GM23248 (cell line): ENCODE data around the gene EXOSC2. TPM values are rescaled to one million over a fixed set of nuclear protein-coding genes. Genes with fewer than 3 reads are reported as not detected.

Experiments
- DNase-seq: peaks from one replicate; pipeline ENCODE4 v3.0.0-alpha.2; 2015
- H2AFZ ChIP-seq: fragments of 200-600 bp; sonication (generic); 2 replicates; pipeline ENCODE4 v1.6.1; 2016; ENCODE audit warnings: antibody characterized with exemption
- H3F3A ChIP-seq: fragments of 200-600 bp; sonication (generic); 2 replicates; pipeline ENCODE4 v1.6.1; 2016; ENCODE audit warnings: mild to moderate bottlenecking, antibody characterized with exemption, mixed run types; ENCODE audit not compliant: insufficient read depth
- H3K27ac ChIP-seq: fragments of 200-600 bp; sonication (generic); 2 replicates; pipeline ENCODE4 v1.5.1; 2016; ENCODE audit warnings: mild to moderate bottlenecking
- H3K27me3 ChIP-seq: fragments of 200-600 bp; sonication (generic); replicated peaks from 2 replicates; pipeline ENCODE4 v1.6.1; 2016; ENCODE audit warnings: mild to moderate bottlenecking; ENCODE audit not compliant: insufficient read depth
- H3K36me3 ChIP-seq: fragments of 200-600 bp; sonication (generic); 2 replicates; pipeline ENCODE4 v1.6.1; 2016; ENCODE audit warnings: low read depth, mild to moderate bottlenecking
- H3K4me1 ChIP-seq: fragments of 200-600 bp; sonication (generic); 2 replicates; pipeline ENCODE4 v1.6.1; 2016; ENCODE audit warnings: mild to moderate bottlenecking; ENCODE audit not compliant: insufficient read depth
- H3K4me2 ChIP-seq: fragments of 200-600 bp; sonication (generic); one replicate; pipeline ENCODE4 v1.6.1; 2016; ENCODE audit warnings: mild to moderate bottlenecking; ENCODE audit not compliant: unreplicated experiment
- H3K4me3 ChIP-seq: fragments of 200-600 bp; sonication (generic); 2 replicates; pipeline ENCODE4 v1.5.1; 2016; ENCODE audit warnings: mild to moderate bottlenecking
- H3K79me2 ChIP-seq: fragments of 200-600 bp; sonication (generic); 2 replicates; pipeline ENCODE4 v1.6.1; 2016; ENCODE audit warnings: mild to moderate bottlenecking; ENCODE audit not compliant: insufficient read depth
- H3K9ac ChIP-seq: fragments of 200-600 bp; sonication (generic); 2 replicates; pipeline ENCODE4 v1.6.1; 2016; ENCODE audit warnings: mild to moderate bottlenecking
- H3K9me2 ChIP-seq: fragments of 200-600 bp; sonication (generic); 2 replicates; pipeline ENCODE4 v1.6.1; 2016; ENCODE audit warnings: mixed run types, mild to moderate bottlenecking, moderate library complexity; ENCODE audit not compliant: insufficient read depth
- H3K9me3 ChIP-seq: fragments of 200-600 bp; sonication (generic); one replicate; pipeline ENCODE4 v1.6.1; 2017; ENCODE audit warnings: low read depth
- H4K20me1 ChIP-seq: fragments of 200-600 bp; sonication (generic); 2 replicates; pipeline ENCODE4 v1.6.0; 2016; ENCODE audit not compliant: insufficient read depth
- EZH2 ChIP-seq: fragments of 200-600 bp; sonication (generic); IDR thresholded peaks from 2 replicates; pipeline ENCODE4 v1.6.1; 2018; ENCODE audit warnings: antibody characterized with exemption, mild to moderate bottlenecking; ENCODE audit not compliant: insufficient read depth, poor library complexity, severe bottlenecking
- EZH2phosphoT487 ChIP-seq: fragments of 200-600 bp; sonication (generic); IDR thresholded peaks from 2 replicates; pipeline ENCODE4 v1.6.1; 2018; ENCODE audit warnings: antibody characterized with exemption, moderate library complexity, mild to moderate bottlenecking, low read depth; ENCODE audit not compliant: insufficient read depth
- WGBS, 2 experiments: methylation state at CpG; one replicate each; pipeline ENCODE4 v1.1.6; 2015 to 2017; ENCODE audit warnings: low lambda C conversion rate in 2 of 2, low coverage in 1 of 2; ENCODE audit errors: missing lambda C conversion rate in 2 of 2; 5-methylcytosine and 5-hydroxymethylcytosine counted together
- in situ Hi-C: fragments of 300-500 bp; cut with MboI; formaldehyde crosslinking; loops from 2 replicates; pipeline ENCODE4 v1.15.0; 2020
- polyA plus RNA-seq: library from polyadenylated mRNA; unstranded; fragments of >200 nt; fragmentation: Nextera tagmentation; extraction: Ambion mirVana; gene quantifications from 2 replicates; pipeline ENCODE4 v1.2.1, GENCODE V29; 2016
- total RNA-seq: library from RNA; depleted of rRNA; stranded (reverse); fragments of >200 nt; shearing (Covaris generic); gene quantifications from 2 replicates; pipeline ENCODE4 v1.2.3, GENCODE V29; 2014

Gene EXOSC2
- total and polyA plus RNA-seq, 2 experiments from 2014 or later: 17.2 to 21.6 TPM

DNA sequence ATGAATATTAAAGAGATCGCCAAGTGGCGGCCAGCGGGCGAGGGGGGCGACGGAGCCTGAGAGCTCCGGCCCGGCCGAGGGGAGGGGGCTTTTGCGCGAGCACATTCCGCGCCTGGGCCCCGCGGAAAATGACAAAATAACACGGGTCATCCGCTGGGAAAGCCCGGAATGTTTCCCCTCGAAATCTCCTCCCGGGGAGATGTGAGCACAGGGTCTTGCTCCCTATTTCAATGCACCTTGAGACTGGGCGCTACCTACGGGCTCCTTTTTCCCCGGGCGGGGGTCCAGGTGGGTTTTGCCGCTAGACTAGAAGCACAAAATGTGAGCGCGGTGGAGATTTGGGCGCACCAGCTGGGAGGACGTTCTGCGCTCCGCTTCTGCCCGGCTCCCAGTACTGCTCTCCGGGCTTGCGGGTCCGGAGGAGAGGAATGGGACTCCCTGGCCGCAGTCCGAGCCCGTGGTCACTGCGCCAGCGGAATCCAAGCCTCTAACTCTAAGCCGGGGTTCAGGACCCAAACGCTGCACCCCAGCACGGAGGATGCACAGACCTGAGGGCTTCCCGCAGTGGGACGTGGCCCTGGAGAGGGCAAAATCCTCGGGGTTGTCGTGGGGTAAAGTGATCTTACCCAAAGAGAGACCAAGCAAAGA, 32.0 kb upstream of the EXOSC2 start:
- H3K36me3 ChIP-seq: no peaks in the 10 kb centered on the region
- H3K4me3 ChIP-seq: no peak overlapping the region
- H3K4me2 ChIP-seq: no peak overlapping the region
- no peak overlapping the region for H3K27ac ChIP-seq
- no peak overlapping the region for H3K9ac ChIP-seq
- no peak overlapping the region for H2AFZ ChIP-seq
- peaks cover 92% of the 10 kb centered on the region for H3K27me3 ChIP-seq
- TF ChIP-seq EZH2: no peak
- TF ChIP-seq EZH2phosphoT487: 0 out of 2 replicates have a peak, but pooled peaks have one; percentile 28
- DNase-seq: no peak
- H3K9me3 ChIP-seq: no peaks in the 10 kb centered on the region
- H3K9me2 ChIP-seq: no peaks in the 10 kb centered on the region
- 3 to 4% methylated on average over 45 to 46 of the region's 47 CpGs for WGBS, 2 experiments
- H3K79me2 ChIP-seq: no peaks in the 10 kb centered on the region
- H3F3A ChIP-seq: no peaks in the 10 kb centered on the region
- H3K4me1 ChIP-seq: no peaks in the 10 kb centered on the region
- in situ Hi-C loops: no loop called here
- no peaks in the 10 kb centered on the region for H4K20me1 ChIP-seq

DNA sequence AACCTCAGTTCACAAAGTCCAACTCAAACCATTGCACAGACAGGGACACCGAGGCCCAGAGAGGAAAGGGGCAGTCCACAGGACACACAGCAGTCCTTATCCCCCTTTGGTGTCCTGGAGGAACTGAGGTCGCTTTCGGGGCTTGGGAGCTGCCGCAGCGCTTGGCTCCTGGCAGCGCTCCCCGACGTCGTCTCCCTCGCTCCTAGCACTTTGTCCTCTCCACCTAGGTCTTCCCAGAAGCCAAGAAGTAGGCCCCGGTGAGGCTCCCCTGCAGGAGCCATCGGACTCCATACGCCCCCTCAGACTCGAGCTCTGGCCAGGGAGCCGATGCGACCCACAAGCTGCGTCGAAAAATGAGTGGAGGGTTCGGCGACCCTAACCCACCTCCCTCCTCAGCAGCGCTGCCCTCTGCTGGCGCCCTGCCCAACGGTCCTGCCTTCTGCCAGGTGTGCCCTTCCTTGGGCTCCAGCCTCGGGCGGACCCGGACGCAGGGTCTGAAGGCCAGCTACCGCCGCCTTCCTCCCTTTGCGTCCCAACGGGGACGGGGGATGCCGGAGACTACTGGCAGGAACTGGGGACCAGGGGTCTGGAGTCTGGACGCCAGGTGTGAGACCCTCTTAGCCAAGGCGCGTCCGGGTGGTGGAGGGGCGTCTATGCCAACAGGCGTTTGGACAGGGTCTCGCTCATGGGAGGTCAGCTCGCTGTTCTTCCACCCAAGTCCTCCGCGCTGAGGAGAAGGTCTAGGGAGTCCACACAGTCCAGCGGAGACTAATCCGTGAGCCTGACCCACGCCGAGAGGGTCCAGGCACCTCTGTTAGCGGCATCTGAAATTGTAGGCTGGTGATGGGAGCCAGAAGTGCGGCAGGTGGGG, 31.2 kb upstream of the EXOSC2 start:
- Histone ChIP-seq H3K9me2 (no peaks in the 10 kb centered on the region), H3K4me2 (no peak overlapping the region), H3K27me3 (peaks cover 92% of the 10 kb centered on the region), H3K36me3 (no peaks in the 10 kb centered on the region), H3K9me3 (no peaks in the 10 kb centered on the region), H2AFZ (no peak overlapping the region), H3K4me1 (no peaks in the 10 kb centered on the region), H3K9ac (no peak overlapping the region), H3K4me3 (no peak overlapping the region), H3F3A (no peaks in the 10 kb centered on the region), H3K27ac (no peak overlapping the region), H4K20me1 (no peaks in the 10 kb centered on the region), H3K79me2 (no peaks in the 10 kb centered on the region)
- 7 to 8% methylated on average over 44 to 49 of the region's 49 CpGs for WGBS, 2 experiments
- no peak for TF ChIP-seq EZH2phosphoT487
- peak; percentile 97 for TF ChIP-seq EZH2
- no peak for DNase-seq
- in situ Hi-C loops: no loop called here

DNA sequence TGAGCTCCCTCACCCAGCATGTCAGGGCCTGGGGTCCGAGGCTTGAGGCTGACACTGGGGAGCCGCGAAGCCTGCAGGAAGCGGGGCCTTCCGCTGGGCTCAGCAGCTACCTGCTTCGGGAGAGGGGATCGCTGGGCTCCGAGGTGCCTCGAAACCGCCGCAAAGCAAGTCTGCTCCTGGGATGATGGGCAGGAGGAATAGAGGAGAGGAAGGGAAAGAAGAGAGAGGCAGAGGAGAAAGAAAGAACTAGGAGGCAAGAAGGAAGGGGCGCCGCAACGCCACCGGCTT, 30.7 kb upstream of the EXOSC2 start:
- Histone ChIP-seq H3F3A (no peaks in the 10 kb centered on the region), H3K4me2 (no peak overlapping the region), H2AFZ (no peak overlapping the region), H3K9ac (no peak overlapping the region), H3K4me3 (no peak overlapping the region), H3K27ac (no peak overlapping the region), H3K9me3 (no peaks in the 10 kb centered on the region), H4K20me1 (no peaks in the 10 kb centered on the region), H3K4me1 (no peaks in the 10 kb centered on the region), H3K79me2 (no peaks in the 10 kb centered on the region), H3K9me2 (no peaks in the 10 kb centered on the region), H3K27me3 (peaks cover 92% of the 10 kb centered on the region), H3K36me3 (no peaks in the 10 kb centered on the region)
- in situ Hi-C loops: no loop called here
- WGBS, 2 experiments: 3% methylated on average over 11 to 15 of the region's 15 CpGs
- no peak for DNase-seq
- TF ChIP-seq EZH2 (no peak), EZH2phosphoT487 (peak; percentile 79; the same call in 1 of the 2 replicates)

DNA sequence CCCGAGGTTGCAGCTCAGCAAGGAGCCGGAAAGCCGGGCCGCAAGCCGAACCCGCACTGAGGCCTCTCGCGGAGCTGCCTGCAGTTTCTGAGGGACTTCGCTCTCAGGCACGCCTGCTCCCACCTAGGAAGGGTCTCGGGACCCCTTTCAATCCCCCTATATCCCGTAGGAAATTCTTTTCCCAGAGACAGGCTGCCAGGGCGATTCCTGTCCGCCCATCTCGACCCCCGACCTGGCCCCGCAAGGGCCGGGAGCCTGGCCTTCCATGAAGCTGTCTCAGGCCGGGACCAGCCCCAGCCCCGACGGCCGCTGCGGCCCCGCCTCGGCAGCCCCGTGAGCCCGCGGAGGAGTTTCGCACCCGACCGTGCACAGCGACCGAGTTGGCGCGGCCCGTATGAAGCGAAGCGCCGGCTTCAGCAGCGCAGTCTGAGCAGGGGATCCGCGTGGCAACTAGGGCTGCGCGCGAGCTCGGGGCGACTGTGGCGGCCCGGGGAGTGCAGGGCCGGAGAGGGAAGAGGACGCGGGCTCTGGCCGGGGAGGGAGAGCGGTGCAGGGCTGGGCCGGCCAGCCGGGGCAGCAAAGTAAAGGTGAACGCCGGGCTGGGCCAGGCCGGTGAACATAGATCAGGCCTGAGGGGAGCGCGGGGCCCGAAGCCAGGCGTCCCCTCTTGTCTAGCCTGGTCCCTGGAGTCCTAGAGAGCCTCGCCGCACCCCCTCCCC, 30.2 kb upstream of the EXOSC2 start:
- Histone ChIP-seq H3K9me3 (no peaks in the 10 kb centered on the region), H3K4me1 (no peaks in the 10 kb centered on the region), H3K9ac (no peak overlapping the region), H3K4me2 (no peak overlapping the region), H4K20me1 (no peaks in the 10 kb centered on the region), H3K27ac (no peak overlapping the region), H3K27me3 (peaks cover 87% of the 10 kb centered on the region), H3K9me2 (no peaks in the 10 kb centered on the region), H3F3A (no peaks in the 10 kb centered on the region), H2AFZ (no peak overlapping the region), H3K79me2 (no peaks in the 10 kb centered on the region), H3K36me3 (no peaks in the 10 kb centered on the region), H3K4me3 (no peak overlapping the region)
- in situ Hi-C loops: no loop called here
- 3% methylated on average over 39 to 52 of the region's 65 CpGs for WGBS, 2 experiments
- DNase-seq: peak; percentile 44
- TF ChIP-seq EZH2phosphoT487 (no peak; the same call in 1 of the 2 replicates), EZH2 (peak; percentile 100)
